H1 (cell line): ENCODE measurements around the gene PLLP. TPM values are rescaled to one million over a fixed set of nuclear protein-coding genes. Genes with fewer than 3 reads are reported as not detected.

ENCODE experiments used
- CTCF ChIA-PET: fragments of 300-600 bp; sonication (Branson Sonifier 250); formaldehyde crosslinking; loops from one replicate; lab custom pipeline; 2021; ENCODE audit not compliant: partially characterized antibody; lab: Charles Lee
- POLR2A ChIA-PET: fragments of 300-600 bp; sonication (Branson Sonifier 250); formaldehyde crosslinking; loops from one replicate; lab custom pipeline; 2021; ENCODE audit warnings: inconsistent platforms; ENCODE audit not compliant: partially characterized antibody; lab: Charles Lee
- DNase-seq, 2 experiments: peaks; one replicate each; pipeline versions ENCODE4 v3.0.0 to v3.0.0-alpha.2; 2010 to 2022; ENCODE audit warnings: low spot score in 2 of 2, low read depth in 1 of 2, mixed read lengths in 1 of 2
- FAIRE-seq: peaks from 2 replicates; lab custom pipeline; 2011; peaks lifted over from hg19 to GRCh38; lab: Jason Lieb, UNC
- H2AFZ ChIP-seq: 2 replicates; pipeline ENCODE4 v1.8.1; 2012; ENCODE audit warnings: low read length, inconsistent platforms
- H2AK5ac ChIP-seq: 2 replicates; pipeline ENCODE4 v1.6.1; 2013; ENCODE audit warnings: low read depth, low read length
- H2BK120ac ChIP-seq: replicated peaks from 2 replicates; pipeline ENCODE3; 2013; ENCODE audit warnings: low read depth, low read length, inconsistent platforms
- H2BK12ac ChIP-seq: 2 replicates; pipeline ENCODE4 v1.6.1; 2013; ENCODE audit warnings: low read depth, low read length
- H2BK15ac ChIP-seq: 2 replicates; pipeline ENCODE4 v1.6.1; 2013; ENCODE audit warnings: low read length
- H2BK20ac ChIP-seq: 2 replicates; pipeline ENCODE4 v1.6.1; 2013; ENCODE audit warnings: low read length
- H2BK5ac ChIP-seq: 2 replicates; pipeline ENCODE4 v1.6.1; 2013; ENCODE audit warnings: low read depth, low read length
- H3K14ac ChIP-seq: 2 replicates; pipeline ENCODE4 v1.6.1; 2013; ENCODE audit warnings: inconsistent platforms; ENCODE audit not compliant: insufficient read length
- H3K18ac ChIP-seq: 2 replicates; pipeline ENCODE4 v1.6.1; 2013; ENCODE audit warnings: low read length; ENCODE audit errors: extremely low read depth
- H3K23ac ChIP-seq: 2 replicates; pipeline ENCODE4 v1.6.1; 2013; ENCODE audit warnings: inconsistent platforms; ENCODE audit not compliant: insufficient read length
- H3K23me2 ChIP-seq: 2 replicates; pipeline ENCODE4 v1.6.1; 2013; ENCODE audit warnings: low read depth, low read length
- H3K27ac ChIP-seq: 2 replicates; pipeline ENCODE4 v1.6.1; 2011; ENCODE audit warnings: low read depth, low read length, inconsistent platforms
- H3K27me3 ChIP-seq, 4 experiments: replicated peaks in 1 of 4; 1 replicate in 1 of 4; 2 replicates in 3 of 4; pipeline versions ENCODE4 v1.6.1 to v1.8.1; 2011 to 2013; ENCODE audit warnings: low read length in 3 of 4, mild to moderate bottlenecking in 3 of 4, inconsistent platforms in 2 of 4, mixed read lengths in 2 of 4, moderate library complexity in 1 of 4; ENCODE audit not compliant: control insufficient read depth in 3 of 4, insufficient read depth in 3 of 4; ENCODE audit errors: extremely low read depth in 1 of 4
- H3K36me3 ChIP-seq, 4 experiments: 2 replicates each; pipeline versions ENCODE4 v1.6.1 to v1.8.1; 2011 to 2013; ENCODE audit warnings: mild to moderate bottlenecking in 4 of 4, low read length in 3 of 4, moderate library complexity in 2 of 4, control low read depth in 1 of 4, inconsistent platforms in 1 of 4; ENCODE audit not compliant: insufficient read depth in 4 of 4, control insufficient read depth in 2 of 4
- H3K4ac ChIP-seq: replicated peaks from 2 replicates; pipeline ENCODE3; 2013; ENCODE audit warnings: low read length, low read depth, mixed read lengths, inconsistent platforms; ENCODE audit not compliant: insufficient read length
- H3K4me1 ChIP-seq, 4 experiments: replicated peaks in 1 of 4; 1 replicate in 1 of 4; 2 replicates in 3 of 4; pipeline versions ENCODE4 v1.6.1 to v1.8.1; 2011 to 2013; ENCODE audit warnings: low read length in 3 of 4, inconsistent platforms in 2 of 4, mixed read lengths in 1 of 4; ENCODE audit not compliant: insufficient read depth in 4 of 4, control insufficient read depth in 3 of 4
- H3K4me2 ChIP-seq, 2 experiments: 2 replicates each; pipeline versions ENCODE4 v1.6.1 to v1.8.1; 2011 to 2013; ENCODE audit warnings: low read depth in 2 of 2, low read length in 2 of 2, control low read depth in 1 of 2, inconsistent platforms in 1 of 2, mild to moderate bottlenecking in 1 of 2; ENCODE audit not compliant: insufficient read depth in 1 of 2
- H3K4me3 ChIP-seq, 4 experiments: fragments of 200-600, 300-600 bp in 1 of 4; sonication (generic), shearing (Covaris generic), sonication (Bioruptor Twin) in 1 of 4; 2 replicates each; pipeline versions ENCODE4 v1.5.1 to v1.8.1; 2011 to 2016; ENCODE audit warnings: low read length in 4 of 4, low read depth in 3 of 4, control low read depth in 2 of 4, inconsistent platforms in 2 of 4, mild to moderate bottlenecking in 2 of 4, mixed read lengths in 1 of 4, moderate library complexity in 1 of 4; ENCODE audit not compliant: insufficient read depth in 2 of 4; ENCODE audit errors: extremely low read depth in 1 of 4
- H3K56ac ChIP-seq: replicated peaks from 2 replicates; pipeline ENCODE3; 2013; ENCODE audit warnings: low read depth, mild to moderate bottlenecking, mixed read lengths, low read length, inconsistent platforms; ENCODE audit not compliant: insufficient read length
- H3K79me1 ChIP-seq: 2 replicates; pipeline ENCODE4 v1.6.1; 2013; ENCODE audit warnings: low read depth, low read length, control low read depth
- H3K79me2 ChIP-seq, 2 experiments: 2 replicates each; pipeline versions ENCODE4 v1.6.1 to v1.8.1; 2012 to 2013; ENCODE audit warnings: low read length in 2 of 2, mild to moderate bottlenecking in 2 of 2, inconsistent platforms in 1 of 2; ENCODE audit not compliant: insufficient read depth in 2 of 2, control insufficient read depth in 1 of 2
- H3K9ac ChIP-seq, 4 experiments: replicated peaks in 1 of 4; 1 replicate in 1 of 4; 2 replicates in 3 of 4; pipeline versions ENCODE4 v1.6.1 to v1.8.1; 2011 to 2013; ENCODE audit warnings: low read depth in 3 of 4, low read length in 3 of 4, control low read depth in 2 of 4, mild to moderate bottlenecking in 2 of 4, moderate library complexity in 2 of 4, inconsistent platforms in 1 of 4; ENCODE audit errors: extremely low read depth in 1 of 4
- H3K9me3 ChIP-seq, 2 experiments: 2 replicates each; pipeline versions ENCODE4 v1.6.1 to v1.8.1; 2012 to 2013; ENCODE audit warnings: mild to moderate bottlenecking in 2 of 2, moderate library complexity in 2 of 2, control low read depth in 1 of 2, inconsistent platforms in 1 of 2, low read depth in 1 of 2, low read length in 1 of 2, mixed read lengths in 1 of 2; ENCODE audit not compliant: insufficient read depth in 2 of 2
- H4K20me1 ChIP-seq, 2 experiments: replicated peaks in 1 of 2; 2 replicates each; pipeline versions ENCODE3 to v1.8.1; 2011 to 2013; ENCODE audit warnings: inconsistent platforms in 2 of 2, low read length in 2 of 2, mild to moderate bottlenecking in 1 of 2; ENCODE audit not compliant: insufficient read depth in 2 of 2, control insufficient read depth in 1 of 2
- H4K5ac ChIP-seq: 2 replicates; pipeline ENCODE4 v1.6.1; 2013; ENCODE audit warnings: low read length, low read depth, mixed read lengths, inconsistent platforms; ENCODE audit not compliant: insufficient read length
- H4K8ac ChIP-seq: 2 replicates; pipeline ENCODE4 v1.8.0; 2013; ENCODE audit warnings: mild to moderate bottlenecking, moderate library complexity, low read length, inconsistent platforms; ENCODE audit not compliant: insufficient read depth; ENCODE audit errors: extremely low read depth
- H4K91ac ChIP-seq: replicated peaks from 2 replicates; pipeline ENCODE3; 2013; ENCODE audit warnings: low read length, mixed read lengths, inconsistent platforms; ENCODE audit not compliant: insufficient read length
- BRCA1 ChIP-seq: IDR thresholded peaks from 2 replicates; pipeline ENCODE4 v1.6.1; 2012; ENCODE audit warnings: low read depth, low read length, improper control_type of control experiment
- CBX5 ChIP-seq: fragments of 300-800, 300-1000 bp; sonication (generic); IDR thresholded peaks from 2 replicates; pipeline ENCODE4 v1.7.1; 2016; ENCODE audit warnings: antibody characterized with exemption, low read length, low read depth
- CEBPB ChIP-seq: IDR thresholded peaks from 2 replicates; pipeline ENCODE4 v1.6.1; 2012; ENCODE audit warnings: low read depth, low read length
- CHD1 ChIP-seq: IDR thresholded peaks from 2 replicates; pipeline ENCODE4 v1.6.1; 2012; ENCODE audit warnings: low read depth, low read length, improper control_type of control experiment
- CREB1 ChIP-seq: IDR thresholded peaks from 2 replicates; pipeline ENCODE4 v1.6.1; 2012; ENCODE audit warnings: inconsistent platforms
- GTF2F1 ChIP-seq: IDR thresholded peaks from 2 replicates; pipeline ENCODE4 v1.6.1; 2012; ENCODE audit warnings: low read depth, low read length, improper control_type of control experiment, borderline replicate concordance
- NRF1 ChIP-seq: IDR thresholded peaks from 2 replicates; pipeline ENCODE4 v1.6.1; 2011; ENCODE audit warnings: mild to moderate bottlenecking, low read depth, low read length, improper control_type of control experiment
- POLR2A ChIP-seq, 2 experiments: IDR thresholded peaks; 1 replicate in 1 of 2; 2 replicates in 1 of 2; pipeline ENCODE4 v1.6.1; 2011; ENCODE audit warnings: low read depth in 2 of 2, low read length in 2 of 2, mild to moderate bottlenecking in 2 of 2; ENCODE audit errors: control extremely low read depth in 1 of 2
- POLR2AphosphoS5 ChIP-seq: IDR thresholded peaks from 2 replicates; pipeline ENCODE4 v1.6.1; 2011; ENCODE audit warnings: low read depth, low read length
- POU5F1 ChIP-seq: IDR thresholded peaks from 2 replicates; pipeline ENCODE4 v1.6.1; 2011; ENCODE audit warnings: low read depth, mild to moderate bottlenecking, low read length, moderate library complexity
- SIX5 ChIP-seq: IDR thresholded peaks from 2 replicates; pipeline ENCODE4 v1.6.1; 2011; ENCODE audit warnings: mild to moderate bottlenecking, low read depth, low read length
- SP1 ChIP-seq: IDR thresholded peaks from 2 replicates; pipeline ENCODE4 v1.6.1; 2011; ENCODE audit warnings: low read depth, low read length
- TAF7 ChIP-seq: optimal IDR thresholded peaks from 2 replicates; pipeline ENCODE3; 2011; ENCODE audit warnings: low read depth, mild to moderate bottlenecking, inconsistent platforms, low read length, moderate library complexity, borderline replicate concordance
- ZNF274 ChIP-seq: IDR thresholded peaks from 2 replicates; pipeline ENCODE4 v1.7.0; 2012; ENCODE audit warnings: low read length, borderline replicate concordance; ENCODE audit errors: extremely low read depth
- WGBS, 2 experiments: shearing (Covaris generic) in 1 of 2; methylation state at CpG; one replicate each; pipeline versions ENCODE4 v1.1.6 to v1.1.7; 2013 to 2015; ENCODE audit warnings: low lambda C conversion rate in 2 of 2, mixed read lengths in 2 of 2, inconsistent platforms in 1 of 2, low coverage in 1 of 2, missing lambda C conversion rate in 1 of 2; ENCODE audit not compliant: insufficient replicate concordance in 2 of 2, insufficient coverage in 1 of 2, insufficient read length in 1 of 2; ENCODE audit errors: extremely low coverage in 1 of 2, missing lambda C conversion rate in 1 of 2; 5-methylcytosine and 5-hydroxymethylcytosine counted together
- polyA plus RNA-seq, 7 experiments: library from polyadenylated mRNA; depleted of rRNA in 3 of 7; stranded (reverse) in 5 of 7; unstranded in 2 of 7; fragments of >200 nt in 5 of 7; fragments of 200-250 nt in 2 of 7; gene quantifications; 1 replicate in 5 of 7; 2 replicates in 1 of 7; 4 replicates in 1 of 7; pipeline versions ENCODE4 v1.2.1 to v1.2.3, GENCODE V29; 2011 to 2013; ENCODE audit warnings: missing spikeins in 2 of 7, mixed read lengths in 2 of 7
- total RNA-seq: library from RNA; stranded (reverse); fragmentation: NEBNext Ultra II Directional; extraction: Animal tissue kit (Norgen Biotek cat#: 25700); gene quantifications from 2 replicates; pipeline ENCODE4 v1.2.1, GENCODE V29; 2021

The PLLP gene
- total and polyA plus RNA-seq, 2 of the 8 experiments (the other 6 are each of a cell fraction or from before 2014, with no cell fraction given) = 2.9 to 10.6 TPM

DNA sequence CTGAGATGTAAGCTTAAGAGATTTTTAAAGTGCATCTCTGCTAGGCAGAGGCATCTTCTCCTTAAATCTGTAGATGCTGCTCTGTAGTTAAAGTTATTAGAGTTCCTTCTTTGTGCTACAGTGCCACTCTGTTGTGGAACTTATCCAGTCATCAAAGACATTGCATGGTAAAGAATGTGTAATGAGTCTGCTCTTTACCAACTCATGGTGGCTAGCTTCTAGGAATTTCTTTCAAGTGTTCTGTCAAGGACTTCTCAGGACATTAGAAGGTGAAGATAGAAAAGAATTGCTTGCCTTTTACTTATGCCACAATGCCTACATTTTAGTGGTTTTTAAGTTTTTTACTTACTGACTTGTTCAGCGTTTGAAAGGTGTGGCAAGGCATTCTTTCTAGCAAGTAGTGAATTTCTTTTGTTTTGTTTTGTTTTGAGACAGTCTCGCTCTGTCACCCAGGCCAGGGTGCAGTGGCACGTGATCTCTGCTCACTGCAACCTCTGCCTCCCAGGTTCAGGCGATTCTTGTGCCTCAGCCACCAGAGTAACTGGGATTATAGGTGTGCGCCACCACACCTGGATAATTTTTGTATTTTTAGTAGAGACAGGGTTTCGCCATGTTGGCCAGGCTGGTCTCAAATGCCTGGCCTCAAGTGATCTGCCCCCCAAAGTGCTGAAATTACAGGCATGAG is 59.7 kb downstream of the PLLP start:
- FAIRE-seq (no peak), DNase-seq (no peak)
- Histone ChIP-seq H3K18ac (no peak overlapping the region), H3K27ac (no peak overlapping the region), H3K4ac (no peak overlapping the region), H2BK15ac (no peak overlapping the region), H3K4me3 (no peak overlapping the region), H3K23ac (no peak overlapping the region), H3K79me2 (no peaks in the 10 kb centered on the region), H3K14ac (no peak overlapping the region), H4K20me1 (no peaks in the 10 kb centered on the region), H4K91ac (no peak overlapping the region), H4K5ac (no peak overlapping the region), H3K23me2 (no peaks in the 10 kb centered on the region), H4K8ac (no peak overlapping the region), H2BK5ac (no peak overlapping the region), H2BK20ac (no peak overlapping the region), H2AFZ (no peak overlapping the region), H2BK12ac (no peak overlapping the region), H3K36me3 (peaks cover 5 to 45% (median 26%) of the 10 kb centered on the region in 4 experiments), H2BK120ac (no peak overlapping the region), H3K27me3 (no peaks in the 10 kb centered on the region), H3K9ac (no peak overlapping the region), H3K4me2 (no peak overlapping the region), H2AK5ac (no peak overlapping the region), H3K4me1 (no peaks in the 10 kb centered on the region), H3K79me1 (no peaks in the 10 kb centered on the region), H3K9me3 (no peaks in the 10 kb centered on the region), H3K56ac (no peak overlapping the region)
- 91% methylated on average over 4 of the region's 6 CpGs; no CpG with 5 or more reads in 1 of the 2 experiments for WGBS, 2 experiments
- POLR2A ChIA-PET = no interaction called here
- CTCF ChIA-PET = no interaction called here
- TF ChIP-seq ZNF274 = no peak
- TF ChIP-seq POLR2A (IDR thresholded peaks at IDR 0.05; ENCODE audit: control extremely low read depth in 1 of 2, low read depth in 2 of 2, low read length in 2 of 2) = no peak
- TF ChIP-seq SIX5 = no peak
- TF ChIP-seq POLR2AphosphoS5 = no peak
- TF ChIP-seq SP1 = no peak
- no peak for TF ChIP-seq CBX5
- no peak for TF ChIP-seq GTF2F1
- no peak for TF ChIP-seq TAF7
- no peak for TF ChIP-seq CEBPB
- no peak for TF ChIP-seq CHD1
- TF ChIP-seq CREB1 = no peak
- no peak for TF ChIP-seq BRCA1
- TF ChIP-seq NRF1 = no peak
- no peak for TF ChIP-seq POU5F1
